Upper lobe of left lung (tissue), 4 donors: Measurements from ENCODE around the gene ZMIZ2.

Experiments
- POLR2AphosphoS5 ChIP-seq, 2 donors: sonication (generic); formaldehyde crosslinking; IDR thresholded peaks; one replicate each; pipeline ENCODE4 v1.5.1; 2017; ENCODE audit warnings: antibody characterized with exemption in 2 of 2
- TF ChIP-seq, protein P1 (sequence below), 6 experiments: fragments of 450-650 bp in 4 of 6; fragments of 200-600 bp in 2 of 6; sonication (generic) in 2 of 6; IDR thresholded peaks; one replicate each; pipeline ENCODE4 v1.5.1; 2016 to 2019; ENCODE audit warnings: antibody characterized with exemption in 6 of 6

DNA sequence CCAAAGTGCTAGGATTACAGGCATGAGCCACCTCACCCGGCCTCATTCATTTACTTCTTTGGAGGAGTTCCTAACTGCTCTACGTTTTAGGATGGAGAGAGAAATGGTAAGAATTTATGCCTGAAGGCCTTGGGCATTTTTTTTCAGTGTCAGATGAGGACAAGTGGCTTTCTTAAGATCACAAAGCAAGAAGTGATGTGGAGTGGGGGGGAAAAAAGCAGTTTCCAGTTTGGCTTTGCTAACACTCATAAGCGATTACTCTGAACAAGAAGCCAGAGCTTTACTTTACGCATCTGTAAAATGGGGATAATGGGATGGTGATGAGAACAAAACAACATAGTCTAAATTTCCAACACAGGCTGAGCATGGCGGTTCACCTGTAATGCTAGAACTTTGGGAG, 45.3 kb downstream of the ZMIZ2 start:
- TF ChIP-seq, protein P1, sequence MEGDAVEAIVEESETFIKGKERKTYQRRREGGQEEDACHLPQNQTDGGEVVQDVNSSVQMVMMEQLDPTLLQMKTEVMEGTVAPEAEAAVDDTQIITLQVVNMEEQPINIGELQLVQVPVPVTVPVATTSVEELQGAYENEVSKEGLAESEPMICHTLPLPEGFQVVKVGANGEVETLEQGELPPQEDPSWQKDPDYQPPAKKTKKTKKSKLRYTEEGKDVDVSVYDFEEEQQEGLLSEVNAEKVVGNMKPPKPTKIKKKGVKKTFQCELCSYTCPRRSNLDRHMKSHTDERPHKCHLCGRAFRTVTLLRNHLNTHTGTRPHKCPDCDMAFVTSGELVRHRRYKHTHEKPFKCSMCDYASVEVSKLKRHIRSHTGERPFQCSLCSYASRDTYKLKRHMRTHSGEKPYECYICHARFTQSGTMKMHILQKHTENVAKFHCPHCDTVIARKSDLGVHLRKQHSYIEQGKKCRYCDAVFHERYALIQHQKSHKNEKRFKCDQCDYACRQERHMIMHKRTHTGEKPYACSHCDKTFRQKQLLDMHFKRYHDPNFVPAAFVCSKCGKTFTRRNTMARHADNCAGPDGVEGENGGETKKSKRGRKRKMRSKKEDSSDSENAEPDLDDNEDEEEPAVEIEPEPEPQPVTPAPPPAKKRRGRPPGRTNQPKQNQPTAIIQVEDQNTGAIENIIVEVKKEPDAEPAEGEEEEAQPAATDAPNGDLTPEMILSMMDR (IDR thresholded peaks at IDR 0.05) = no peak
- no peak for TF ChIP-seq POLR2AphosphoS5 (IDR thresholded peaks at IDR 0.05)
